Measurements from ENCODE around the gene RSBN1L.

GRCh38 chr7:77746824-77747165 is 50.5 kb downstream of the RSBN1L start:
- TF ChIP-seq CTCF (IDR thresholded peaks at IDR 0.05; ENCODE audit: poor library complexity) (no peak), EZH2phosphoT487 (IDR thresholded peaks at IDR 0.05; ENCODE audit: low read depth, severe bottlenecking, unreplicated experiment) (no peak)
